A549 (cell line): ENCODE measurements around the gene HCAR1.

Experiments
- CTCF ChIP-seq: fragments of >200 bp; sonication (Bioruptor Twin); formaldehyde crosslinking; IDR thresholded peaks from 3 replicates; pipeline ENCODE4 v1.5.1; 2016
- NFE2L2 ChIP-seq: fragments of 150-350 bp; conservative IDR thresholded peaks from 2 replicates; pipeline ENCODE4 v1.6.1; 2014; ENCODE audit warnings: low read length
- TF ChIP-seq, protein P1 (sequence below): IDR thresholded peaks from 2 replicates; pipeline ENCODE4 v1.6.1; 2012

DNA sequence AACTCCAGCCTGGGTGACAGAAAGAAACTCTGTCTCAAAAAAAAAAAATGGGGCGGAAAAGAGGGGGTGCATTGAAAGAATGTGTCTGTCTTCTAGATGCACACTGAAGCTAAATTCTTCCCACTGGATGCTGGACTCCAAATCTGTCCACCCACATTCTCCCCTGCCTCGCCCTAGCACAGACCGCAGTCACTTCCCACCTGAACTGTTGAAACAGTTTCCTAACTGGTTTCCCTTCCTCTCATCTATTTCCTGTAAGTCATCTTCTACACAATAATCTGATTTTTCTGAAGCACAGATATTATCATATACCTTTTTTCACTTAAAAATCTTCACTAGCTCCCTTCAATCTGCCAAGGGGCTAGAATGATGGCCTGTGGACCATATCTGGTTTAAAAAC is 1.5 kb upstream of the HCAR1 start:
- TF ChIP-seq NFE2L2, result no peak
- no peak for TF ChIP-seq CTCF
- TF ChIP-seq, protein P1, sequence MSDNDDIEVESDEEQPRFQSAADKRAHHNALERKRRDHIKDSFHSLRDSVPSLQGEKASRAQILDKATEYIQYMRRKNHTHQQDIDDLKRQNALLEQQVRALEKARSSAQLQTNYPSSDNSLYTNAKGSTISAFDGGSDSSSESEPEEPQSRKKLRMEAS, result no peak
